OCI-M2 (cell line): ENCODE results near the gene NELFB.
A peak's percentile ranks its signal among the peaks of the same experiment; 100 is the strongest.
"Not testable (repeated sequence)": the region's sequence is repeated elsewhere in the genome, so short reads cannot be mapped to it uniquely, and the experiment has no call there.

Experiments
- DNase-seq: peaks from one replicate; lab custom pipeline; 2025; ENCODE audit not compliant: unreplicated experiment; lab: John Stamatoyannopoulos, UW

The NELFB gene

DNA sequence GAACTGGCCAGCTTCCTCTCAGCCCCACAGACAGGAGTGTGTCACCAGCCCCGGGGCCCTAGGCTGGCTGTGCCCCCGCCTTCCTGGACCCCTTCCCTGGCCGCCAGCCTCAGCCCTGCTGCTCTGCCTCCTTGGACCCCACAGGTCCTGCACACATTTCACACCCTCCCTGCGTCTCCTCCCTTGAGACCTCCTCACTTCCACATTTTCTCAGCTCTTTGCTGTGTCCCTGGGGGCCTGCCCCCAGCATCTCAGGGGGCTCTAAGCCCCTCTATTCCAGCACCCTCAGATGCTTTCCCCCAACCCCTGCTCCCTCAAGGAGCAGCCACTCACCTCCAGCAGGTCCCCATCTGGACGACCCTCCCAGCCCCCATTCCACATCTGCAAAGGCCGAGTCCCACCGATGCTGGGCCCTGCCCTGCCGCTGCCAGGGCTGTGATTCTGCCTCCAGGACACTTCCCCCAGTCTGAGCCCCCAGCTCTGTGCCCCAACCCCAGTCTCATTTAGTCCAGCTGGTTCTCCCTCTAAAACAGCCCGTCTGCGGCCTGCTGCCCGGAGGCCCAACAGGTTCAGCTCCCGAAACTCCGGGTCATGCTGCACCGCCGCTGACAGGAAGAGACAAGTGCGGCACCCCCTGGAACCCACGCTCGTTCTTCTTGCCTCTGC, 20.2 kb upstream of the NELFB start:
- no peak for DNase-seq

DNA sequence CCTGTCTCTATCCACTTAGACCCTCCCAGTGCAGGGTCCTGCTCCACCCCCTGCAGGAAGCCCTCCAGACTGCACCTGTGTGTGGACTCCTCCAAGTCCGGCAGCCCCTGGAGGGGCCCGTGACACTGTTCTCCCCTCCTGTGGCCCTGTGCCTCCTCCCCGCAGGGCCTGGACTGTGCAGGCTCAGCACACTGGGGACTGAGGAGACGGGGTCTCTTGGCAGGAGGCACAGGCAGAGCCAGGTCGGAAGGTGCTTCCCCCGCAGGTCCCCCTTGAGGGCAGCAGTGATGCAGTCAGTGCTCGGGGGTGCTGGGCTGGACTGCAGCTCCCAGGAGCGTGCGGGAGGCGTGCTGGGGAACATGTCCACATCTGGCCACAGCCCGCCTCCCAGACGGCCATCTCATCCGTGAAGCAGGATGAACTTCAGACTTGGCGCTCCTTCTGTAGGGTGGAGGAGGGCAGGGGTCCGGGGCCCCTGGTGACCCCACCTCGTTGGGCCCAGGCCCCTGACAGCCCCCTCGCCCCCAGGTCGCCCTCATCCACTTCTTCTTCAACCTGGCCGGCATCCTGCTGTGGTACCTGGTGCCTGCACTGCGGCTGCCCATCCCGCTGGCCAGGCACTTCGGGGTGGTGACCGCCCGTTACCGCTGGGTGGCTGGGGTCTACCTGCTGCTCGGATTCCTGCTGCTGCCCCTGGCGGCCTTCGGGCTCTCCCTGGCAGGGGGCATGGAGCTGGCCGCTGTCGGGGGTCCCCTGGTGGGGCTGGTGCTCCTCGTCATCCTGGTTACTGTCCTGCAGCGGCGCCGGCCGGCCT, 19.5 kb upstream of the NELFB start:
- no peak for DNase-seq

DNA sequence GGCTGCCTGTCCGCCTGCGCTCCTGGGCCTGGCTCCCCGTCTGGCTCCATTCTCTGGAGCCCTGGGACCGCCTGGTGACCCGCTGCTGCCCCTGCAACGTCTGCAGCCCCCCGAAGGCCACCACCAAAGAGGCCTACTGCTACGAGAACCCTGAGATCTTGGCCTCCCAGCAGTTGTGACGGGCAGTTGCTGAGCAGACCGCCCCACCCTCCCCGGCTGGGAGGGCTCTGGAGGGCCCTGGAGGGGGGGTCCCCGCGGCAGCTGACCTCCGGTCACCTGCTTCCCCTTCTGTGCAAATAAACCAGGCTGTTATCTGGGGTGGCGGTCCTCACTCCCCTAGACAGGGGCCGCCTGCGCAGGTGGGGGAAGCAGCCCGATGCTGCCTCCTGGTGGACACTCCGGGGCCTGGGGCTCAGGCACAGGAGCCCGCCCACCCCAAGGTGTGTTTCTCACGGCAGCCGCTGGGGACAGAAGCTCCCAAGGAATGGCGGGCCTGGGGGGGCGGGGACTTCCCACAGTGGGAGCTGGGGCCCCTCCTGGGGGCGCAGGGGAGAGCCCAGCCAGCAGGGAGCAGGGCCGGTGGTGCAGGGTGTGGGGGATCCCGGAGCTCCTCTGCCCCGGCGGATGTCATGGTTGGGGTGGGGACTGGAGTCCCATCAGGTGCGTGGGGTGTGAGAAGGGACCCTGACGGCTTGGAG, 18.7 kb upstream of the NELFB start:
- peak; percentile 31 for DNase-seq

DNA sequence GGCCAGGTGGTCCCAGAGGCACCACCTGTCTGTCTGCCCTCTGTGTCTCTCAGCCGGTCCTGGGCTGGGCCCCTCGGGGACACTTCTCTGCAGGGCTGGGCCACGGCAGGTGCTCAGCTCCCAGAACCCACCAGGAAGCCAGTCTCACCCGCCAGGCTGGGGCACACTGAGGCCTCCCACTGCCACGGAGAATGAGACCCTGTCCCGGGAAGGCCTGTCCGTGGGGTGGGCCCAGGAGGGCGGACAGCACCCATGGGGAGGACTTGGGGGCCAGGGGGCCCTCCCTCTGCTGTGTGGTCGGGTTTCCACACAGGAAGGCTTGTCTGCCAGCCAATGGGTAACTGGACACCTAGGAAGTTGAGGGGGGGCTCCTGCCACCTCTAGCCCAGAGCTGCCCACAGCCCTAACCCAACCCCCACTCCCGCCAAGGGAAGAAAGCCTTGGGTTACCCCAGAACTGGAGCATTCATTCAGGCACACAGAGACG, 18.1 kb upstream of the NELFB start:
- DNase-seq, result no peak

DNA sequence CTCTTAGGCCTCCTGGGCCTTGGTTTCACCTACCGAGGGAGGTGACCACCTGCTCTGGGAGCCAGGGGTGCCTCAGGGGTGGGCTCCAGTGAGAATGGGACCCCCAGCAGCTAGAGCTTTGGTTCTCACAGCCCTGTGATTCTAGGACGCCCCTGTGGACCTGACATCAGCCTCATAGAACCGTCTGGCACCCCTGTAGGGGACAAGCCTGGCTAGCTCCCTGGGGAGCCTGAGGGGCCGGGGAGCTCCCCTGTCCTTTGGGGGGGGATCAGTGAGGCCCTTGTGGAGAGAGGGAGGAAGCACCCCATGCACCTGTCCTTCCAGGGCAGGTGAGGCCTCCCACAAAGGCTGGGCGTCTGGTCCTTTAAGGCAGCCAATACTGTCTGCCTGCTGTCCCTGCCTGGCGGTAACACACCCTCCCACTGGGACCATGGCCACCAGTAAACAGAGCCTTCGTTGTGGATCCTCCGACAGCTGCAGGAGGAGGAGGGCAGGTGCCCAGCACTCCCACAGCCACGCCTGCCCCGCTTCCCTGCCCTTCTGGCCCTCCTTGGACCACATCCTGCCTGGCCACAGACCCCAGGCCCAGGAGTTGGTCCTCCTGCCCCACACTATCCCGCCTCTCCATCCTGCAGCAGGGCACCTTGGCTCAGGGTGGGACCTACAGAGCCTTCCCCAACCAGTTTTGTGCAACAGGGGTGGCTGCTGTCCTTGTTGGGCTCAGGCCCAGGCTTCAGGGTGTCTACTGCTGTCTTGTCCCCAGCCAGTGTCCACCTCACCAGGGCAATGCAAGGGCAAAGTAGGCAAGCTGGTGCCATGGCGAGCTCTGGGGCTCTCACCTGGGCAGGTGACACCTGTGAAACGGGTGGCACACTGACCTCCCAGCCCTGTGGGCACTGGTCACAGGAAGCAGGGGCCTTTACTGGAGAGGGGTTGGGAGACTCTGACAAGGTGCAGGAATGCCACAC, 17.1 kb upstream of the NELFB start:
- DNase-seq, result no peak

DNA sequence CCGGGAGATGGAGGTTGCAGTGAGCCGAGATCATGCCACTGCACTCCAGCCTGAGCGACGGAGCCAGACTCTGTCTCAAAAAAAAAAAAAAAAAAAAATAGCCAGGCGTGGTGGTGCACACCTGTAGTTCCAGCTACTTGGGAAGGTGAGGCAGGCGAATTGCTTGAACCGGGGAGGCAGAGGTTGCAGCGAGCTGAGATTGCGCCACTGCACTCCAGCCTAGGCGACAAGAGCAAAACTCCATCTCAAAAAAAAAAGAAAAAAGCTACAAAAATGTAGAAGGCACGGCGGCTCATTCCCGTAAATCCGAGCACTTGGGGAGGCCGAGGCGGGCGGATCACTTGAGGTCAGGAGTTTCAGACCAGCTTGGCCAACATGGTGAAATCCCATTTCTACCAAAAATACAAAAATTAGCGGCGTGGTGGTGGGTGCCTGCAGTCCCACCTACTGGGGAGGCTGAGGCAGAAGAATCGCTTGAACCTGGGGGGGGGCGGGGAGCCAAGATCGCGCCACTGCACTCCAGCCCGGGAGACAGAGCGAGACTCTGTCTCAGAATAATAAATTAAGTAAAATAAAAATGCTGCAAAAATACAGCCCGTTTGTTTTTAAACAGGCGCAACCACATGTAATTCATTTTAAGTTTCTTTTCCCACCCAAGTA, 15.5 kb upstream of the NELFB start:
- not testable (repeated sequence) for DNase-seq

DNA sequence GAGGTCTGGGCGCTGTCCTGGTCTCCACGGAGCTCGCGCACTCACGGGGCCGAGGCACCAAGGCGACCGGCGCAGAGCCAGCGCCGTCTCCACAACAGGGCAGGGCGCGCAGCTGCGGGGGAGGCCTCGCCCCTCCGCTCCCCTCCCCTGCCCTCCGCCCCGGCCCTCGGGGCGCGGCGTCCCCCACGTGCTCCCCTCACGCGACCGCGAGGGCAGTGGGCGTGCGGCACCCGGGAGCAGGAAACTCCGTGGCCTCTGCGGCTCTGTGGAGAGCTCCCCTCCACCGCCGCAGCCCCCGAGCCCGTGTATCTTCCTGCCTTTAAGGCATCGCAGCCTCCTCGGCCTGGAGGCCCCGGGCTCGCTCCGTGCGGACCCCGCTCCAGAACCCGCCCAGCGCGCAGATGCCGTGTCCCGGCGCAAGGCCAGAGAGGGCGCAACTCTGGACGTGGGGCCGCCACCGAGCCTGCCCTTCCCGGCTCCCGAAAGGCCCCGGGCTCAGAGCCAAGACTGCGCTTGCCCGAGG, 14.7 kb upstream of the NELFB start:
- no peak for DNase-seq

DNA sequence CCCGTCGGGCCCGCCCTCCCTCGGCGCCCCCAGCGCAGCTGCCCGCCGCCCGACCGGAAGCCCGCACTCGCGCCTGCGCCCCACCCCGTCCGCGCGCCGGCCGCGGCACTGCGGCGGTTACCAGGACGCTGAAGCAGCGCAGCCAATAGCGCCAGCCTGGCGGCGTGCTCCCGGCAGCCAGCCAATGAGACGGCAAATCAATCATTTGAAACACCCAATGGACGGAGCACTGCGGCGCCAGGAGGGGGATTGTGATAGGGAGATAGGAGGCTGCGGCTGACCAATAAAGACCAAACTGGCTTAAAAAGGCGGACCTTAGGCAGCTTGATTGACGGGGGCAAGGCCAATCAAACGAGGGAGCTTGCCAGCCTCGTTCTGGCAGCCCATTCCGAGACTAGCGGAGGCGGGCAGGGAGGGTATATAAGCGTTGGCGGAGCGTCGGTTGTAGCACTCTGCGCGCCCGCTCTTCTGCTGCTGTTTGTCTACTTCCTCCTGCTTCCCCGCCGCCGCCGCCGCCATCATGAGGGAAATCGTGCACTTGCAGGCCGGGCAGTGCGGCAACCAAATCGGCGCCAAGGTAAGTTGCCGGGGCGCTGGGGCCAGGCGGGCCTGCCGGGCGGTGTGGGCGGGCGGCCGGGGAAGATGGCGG, 14.2 kb upstream of the NELFB start, which contains the start of gene TUBB4B:
TUBB4B (plus strand) TSS at position 447 of the 649 bp plus-strand sequence; CDS start at position 521, 74 bp downstream.
- DNase-seq, result peak; percentile 80

DNA sequence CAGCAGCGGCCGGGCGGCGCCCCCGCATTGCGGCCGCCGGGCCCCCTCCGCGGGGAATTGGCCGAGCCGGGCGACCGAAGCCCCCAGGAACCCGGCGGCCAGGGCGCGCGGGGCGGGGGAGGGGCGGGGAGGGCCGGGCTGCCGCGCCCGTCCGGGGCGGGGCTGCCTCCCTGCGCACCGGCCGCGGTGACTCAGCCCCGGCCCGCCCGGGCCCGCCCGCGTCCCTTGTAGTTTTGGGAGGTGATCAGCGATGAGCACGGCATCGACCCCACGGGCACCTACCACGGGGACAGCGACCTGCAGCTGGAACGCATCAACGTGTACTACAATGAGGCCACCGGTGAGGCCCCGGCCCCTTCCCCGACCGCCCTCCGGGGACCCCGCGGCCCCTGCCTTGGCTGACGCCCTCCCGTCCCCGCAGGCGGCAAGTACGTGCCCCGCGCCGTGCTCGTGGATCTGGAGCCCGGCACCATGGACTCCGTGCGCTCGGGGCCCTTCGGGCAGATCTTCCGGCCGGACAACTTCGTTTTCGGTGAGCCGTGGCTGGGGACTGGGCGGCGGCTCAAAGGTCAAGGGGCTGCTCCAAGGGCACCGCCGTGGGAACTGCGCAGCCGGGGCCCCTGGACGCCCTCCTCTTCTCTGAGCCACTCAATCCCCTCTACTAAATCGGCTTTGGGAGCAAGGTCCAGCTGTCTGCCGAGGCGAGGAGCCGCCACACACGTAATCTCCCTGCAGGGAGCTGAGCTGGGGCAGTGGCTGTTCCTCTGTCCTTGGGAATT, 13.4 kb upstream of the NELFB start:
- DNase-seq, result no peak

DNA sequence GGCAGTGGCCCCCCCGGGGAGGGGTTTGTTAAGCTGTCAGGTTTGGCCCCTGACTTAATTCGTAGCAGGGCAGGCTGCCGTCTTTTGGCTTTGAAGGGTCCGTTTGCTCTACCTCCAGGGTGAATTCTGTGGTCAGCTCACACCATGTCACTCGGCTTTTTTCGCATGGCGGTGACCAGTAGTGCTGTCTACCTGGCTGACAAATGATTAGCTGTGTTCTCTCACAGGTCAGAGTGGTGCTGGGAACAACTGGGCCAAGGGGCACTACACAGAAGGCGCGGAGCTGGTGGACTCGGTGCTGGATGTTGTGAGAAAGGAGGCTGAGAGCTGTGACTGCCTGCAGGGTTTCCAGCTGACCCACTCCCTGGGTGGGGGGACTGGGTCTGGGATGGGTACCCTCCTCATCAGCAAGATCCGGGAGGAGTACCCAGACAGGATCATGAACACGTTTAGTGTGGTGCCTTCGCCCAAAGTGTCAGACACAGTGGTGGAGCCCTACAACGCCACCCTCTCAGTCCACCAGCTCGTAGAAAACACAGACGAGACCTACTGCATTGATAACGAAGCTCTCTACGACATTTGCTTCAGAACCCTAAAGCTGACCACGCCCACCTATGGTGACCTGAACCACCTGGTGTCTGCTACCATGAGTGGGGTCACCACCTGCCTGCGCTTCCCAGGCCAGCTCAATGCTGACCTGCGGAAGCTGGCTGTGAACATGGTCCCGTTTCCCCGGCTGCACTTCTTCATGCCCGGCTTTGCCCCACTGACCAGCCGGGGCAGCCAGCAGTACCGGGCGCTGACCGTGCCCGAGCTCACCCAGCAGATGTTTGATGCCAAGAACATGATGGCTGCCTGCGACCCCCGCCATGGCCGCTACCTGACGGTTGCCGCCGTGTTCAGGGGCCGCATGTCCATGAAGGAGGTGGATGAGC, 12.6 kb upstream of the NELFB start:
- no peak for DNase-seq

DNA sequence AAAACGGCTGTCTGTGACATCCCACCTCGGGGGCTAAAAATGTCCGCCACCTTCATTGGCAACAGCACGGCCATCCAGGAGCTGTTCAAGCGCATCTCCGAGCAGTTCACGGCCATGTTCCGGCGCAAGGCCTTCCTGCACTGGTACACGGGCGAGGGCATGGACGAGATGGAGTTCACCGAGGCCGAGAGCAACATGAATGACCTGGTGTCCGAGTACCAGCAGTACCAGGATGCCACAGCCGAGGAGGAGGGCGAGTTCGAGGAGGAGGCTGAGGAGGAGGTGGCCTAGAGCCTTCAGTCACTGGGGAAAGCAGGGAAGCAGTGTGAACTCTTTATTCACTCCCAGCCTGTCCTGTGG, 11.9 kb upstream of the NELFB start:
- not testable (repeated sequence) for DNase-seq

DNA sequence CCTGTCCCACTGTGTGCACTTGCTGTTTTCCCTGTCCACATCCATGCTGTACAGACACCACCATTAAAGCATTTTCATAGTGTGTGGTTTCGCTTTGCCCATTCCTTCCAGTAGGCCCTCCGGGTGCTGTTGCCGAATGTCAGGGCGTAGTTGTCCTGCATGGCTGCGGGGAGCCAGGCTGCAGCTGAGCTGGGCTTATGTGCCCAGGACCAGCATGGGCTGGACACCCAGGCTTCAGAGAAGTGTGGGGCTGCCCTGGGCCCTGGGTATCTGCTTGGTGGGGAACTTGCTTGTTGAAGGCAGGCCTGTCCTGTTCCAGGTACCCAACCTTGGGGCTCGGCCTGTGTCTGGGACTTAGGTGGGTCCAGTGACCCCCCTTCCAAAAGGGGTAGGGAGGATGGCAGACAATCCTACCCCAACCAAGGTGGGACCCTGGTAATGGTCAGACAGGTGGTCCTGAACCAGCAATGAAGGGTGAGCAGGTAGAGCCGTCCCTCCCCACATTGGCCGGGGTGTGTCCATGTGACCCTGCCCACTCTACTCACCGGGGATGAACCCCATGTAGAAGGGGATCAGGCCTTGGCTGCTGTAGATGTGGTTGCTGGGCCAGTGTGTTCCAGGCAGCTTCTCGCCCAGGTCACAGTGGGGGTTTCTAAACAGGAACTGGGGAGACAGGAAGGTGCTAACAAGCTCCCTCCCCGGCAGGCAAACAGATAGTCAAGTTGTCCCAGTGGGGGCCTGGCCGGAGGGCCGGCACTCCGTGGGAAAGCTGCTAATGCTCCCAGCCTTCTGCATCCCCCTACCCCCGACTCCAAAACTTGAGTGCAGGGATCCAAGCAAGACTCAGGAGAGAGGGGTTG, 11.3 kb upstream of the NELFB start:
- DNase-seq, result peak; percentile 2

DNA sequence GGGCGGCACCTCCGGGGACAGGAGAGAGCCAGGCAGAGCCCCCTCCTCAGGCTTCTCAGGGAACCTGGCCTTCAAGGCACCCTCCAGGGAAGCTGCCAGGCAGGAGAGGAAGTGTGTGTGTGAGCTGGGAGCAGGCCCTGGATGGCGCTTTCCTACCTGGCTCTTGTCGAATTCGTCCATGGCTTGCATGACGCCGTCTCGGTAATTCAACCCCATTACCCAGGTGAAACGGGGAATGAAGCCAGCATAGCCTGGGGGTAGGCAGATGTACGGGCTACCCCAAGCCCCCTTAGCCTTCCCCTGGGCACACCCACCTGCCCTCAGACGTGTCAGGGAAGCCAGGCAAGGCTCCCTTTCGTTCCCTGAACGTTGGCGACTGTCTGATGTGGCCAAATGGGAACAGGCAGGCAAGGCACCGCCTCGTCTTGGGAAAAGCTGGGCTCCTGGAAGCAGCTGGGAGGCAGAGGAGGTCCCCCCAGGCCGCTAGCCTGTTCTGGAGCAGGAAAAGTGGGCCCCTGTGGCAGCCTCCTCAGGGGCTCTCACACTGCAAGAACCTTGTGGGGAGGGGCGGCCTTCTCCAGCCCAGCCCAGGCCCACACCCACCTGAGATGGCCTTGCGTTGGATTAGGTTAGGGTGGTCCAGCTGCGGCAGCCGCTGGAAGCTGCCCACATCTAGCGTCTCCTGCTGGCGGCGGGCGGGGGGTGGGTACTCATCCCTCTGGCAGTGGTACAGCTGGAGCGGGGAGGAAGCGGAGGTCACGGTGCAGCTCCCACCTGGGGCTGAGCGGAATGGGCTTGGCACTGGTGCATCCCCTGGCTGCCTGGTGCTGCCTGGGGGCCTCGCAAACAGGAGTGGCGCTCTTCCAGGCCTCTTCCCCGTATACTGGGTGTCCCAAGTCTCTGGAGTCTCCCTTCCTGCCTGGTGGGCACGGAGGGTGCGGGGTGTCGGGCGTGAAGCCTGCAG, 10.4 kb upstream of the NELFB start:
- no peak for DNase-seq

DNA sequence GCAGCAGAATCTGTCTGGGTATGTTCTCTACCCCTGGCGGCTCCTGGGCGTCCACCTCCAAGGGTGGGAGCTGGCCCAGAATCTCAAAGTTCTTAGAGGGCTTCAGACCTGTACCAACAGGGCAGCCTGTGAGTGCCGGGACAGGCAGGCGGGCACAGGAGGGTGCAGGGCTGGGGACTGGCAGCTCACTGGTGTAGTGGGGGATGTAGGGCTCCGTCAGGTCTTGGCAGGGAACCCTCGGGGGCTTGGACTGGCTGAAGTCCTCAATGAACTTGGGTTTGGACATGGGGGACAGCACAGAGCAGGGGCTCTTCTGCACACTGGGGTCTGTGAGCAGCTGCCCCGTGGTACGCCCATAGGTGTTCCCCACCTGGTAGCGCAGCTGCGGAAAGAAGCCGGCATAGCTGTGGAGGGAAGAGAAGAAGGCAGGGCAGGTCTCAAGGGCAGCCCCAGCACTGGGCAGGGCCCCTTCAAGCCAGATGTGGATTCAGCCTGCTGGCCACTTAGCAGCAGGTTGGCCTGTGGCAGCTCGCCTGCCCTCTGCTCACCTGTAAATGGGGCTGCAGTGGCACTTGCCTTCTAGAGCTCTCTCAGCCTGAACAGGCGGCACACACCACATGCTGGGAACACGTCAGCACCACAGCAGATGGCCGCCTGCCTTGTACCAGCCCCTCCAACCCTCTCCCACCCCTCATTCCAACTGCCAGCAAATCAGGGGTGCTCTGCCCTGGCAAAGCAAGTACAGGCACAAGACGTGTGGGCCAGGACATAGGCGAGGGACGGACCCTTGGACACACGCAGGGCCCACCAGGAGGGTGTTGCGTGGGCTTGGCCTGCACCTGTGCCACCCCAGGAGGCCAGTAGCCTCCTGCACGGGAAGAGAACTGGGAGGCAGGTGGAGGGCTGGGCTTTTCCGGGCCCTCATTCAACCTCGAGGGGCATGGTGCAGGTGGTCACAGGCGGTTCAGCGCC, 9.4 kb upstream of the NELFB start:
- no peak for DNase-seq
